Colonic mucosa (tissue), 4 donors: ENCODE measurements around the gene CYP11A1. TPM values are rescaled to one million over a fixed set of nuclear protein-coding genes. Genes with fewer than 3 reads are reported as not detected.

ENCODE experiments used
- DNase-seq: peaks from one replicate; pipeline ENCODE4 v3.0.0-alpha.2; 2020
- H3K27ac ChIP-seq: fragments of 200-600 bp; one replicate; pipeline ENCODE4 v1.8.0; 2021
- H3K27me3 ChIP-seq: fragments of 200-600 bp; one replicate; pipeline ENCODE4 v1.8.0; 2021
- H3K36me3 ChIP-seq: fragments of 200-600 bp; one replicate; pipeline ENCODE4 v1.8.0; 2021
- H3K4me1 ChIP-seq: fragments of 200-600 bp; one replicate; pipeline ENCODE4 v1.8.0; 2021; ENCODE audit warnings: mild to moderate bottlenecking
- H3K4me3 ChIP-seq: fragments of 200-600 bp; one replicate; pipeline ENCODE4 v1.8.0; 2021
- H3K9ac ChIP-seq, 2 donors: one replicate each; pipeline ENCODE4 v1.7.0; 2013; ENCODE audit warnings: control low read depth in 2 of 2, low read depth in 2 of 2, low read length in 2 of 2
- H3K9me3 ChIP-seq: fragments of 200-600 bp; one replicate; pipeline ENCODE4 v1.8.0; 2021
- intact Hi-C: fragments of 100-400 bp; cut with DNase I; formaldehyde crosslinking; loops from one replicate; pipeline ENCODE4 v1.14.1; 2022
- total RNA-seq, 2 donors: library from RNA; stranded (reverse); fragmentation: NEBNext Ultra II Directional in 1 of 2; extraction: Animal tissue kit (Norgen Biotek cat#: 25700) in 1 of 2; gene quantifications; one replicate each; pipeline ENCODE4 v1.2.1, GENCODE V29; 2021
- TF ChIP-seq, protein P1 (sequence below): fragments of 200-600 bp; IDR thresholded peaks from one replicate; pipeline ENCODE4 v1.8.0; 2022; ENCODE audit warnings: antibody characterized with exemption, mild to moderate bottlenecking
- donor health status: healthy.
- donor health status: DM: no; HTN: no; CAD: no.
- donor health status: DM: no; HTN: no; CAD: no.

Gene CYP11A1
- total RNA-seq, 2 donors from 2014 or later: 1.3 TPM; not detected in 1

DNA sequence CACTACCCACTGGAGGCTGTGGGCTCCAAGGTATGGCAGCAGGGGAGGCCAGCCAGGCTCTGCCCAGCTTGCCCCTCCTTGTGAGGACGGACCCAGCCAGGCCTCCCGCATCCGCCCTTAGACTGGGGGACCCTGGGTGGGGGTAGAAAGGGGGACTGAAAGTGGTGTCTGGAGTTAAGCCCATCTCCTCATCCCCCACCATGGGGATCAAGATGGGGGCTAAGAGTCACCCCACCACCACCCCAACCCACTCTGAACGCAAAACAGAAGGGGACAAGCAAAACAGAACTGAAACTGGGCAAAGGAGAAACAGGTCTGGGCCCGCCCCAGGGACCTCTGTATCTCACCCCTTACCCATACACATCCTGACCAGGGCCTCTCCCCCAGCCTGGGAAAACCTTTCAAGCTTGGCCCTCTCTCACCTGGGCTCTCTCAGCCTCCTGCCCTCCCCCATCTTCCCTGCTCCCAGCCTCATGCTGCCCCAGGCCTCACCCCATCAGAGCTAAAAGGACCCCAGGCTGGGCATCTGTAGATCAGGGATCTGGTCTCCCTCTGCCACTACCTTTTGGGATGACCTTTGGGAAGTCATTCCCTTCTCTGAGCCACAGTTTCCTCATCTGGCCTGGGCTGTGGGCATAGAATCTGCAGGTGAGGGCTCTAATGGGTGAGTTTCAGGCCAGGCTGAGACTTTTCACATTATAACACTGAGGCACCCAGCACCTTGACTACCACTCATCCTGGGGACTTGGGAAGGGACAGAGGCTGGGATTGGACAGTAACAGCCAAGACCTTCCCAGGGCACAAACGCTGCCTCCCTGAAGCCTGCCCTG lies 30.0 kb upstream of the CYP11A1 start:
- TF ChIP-seq, protein P1, sequence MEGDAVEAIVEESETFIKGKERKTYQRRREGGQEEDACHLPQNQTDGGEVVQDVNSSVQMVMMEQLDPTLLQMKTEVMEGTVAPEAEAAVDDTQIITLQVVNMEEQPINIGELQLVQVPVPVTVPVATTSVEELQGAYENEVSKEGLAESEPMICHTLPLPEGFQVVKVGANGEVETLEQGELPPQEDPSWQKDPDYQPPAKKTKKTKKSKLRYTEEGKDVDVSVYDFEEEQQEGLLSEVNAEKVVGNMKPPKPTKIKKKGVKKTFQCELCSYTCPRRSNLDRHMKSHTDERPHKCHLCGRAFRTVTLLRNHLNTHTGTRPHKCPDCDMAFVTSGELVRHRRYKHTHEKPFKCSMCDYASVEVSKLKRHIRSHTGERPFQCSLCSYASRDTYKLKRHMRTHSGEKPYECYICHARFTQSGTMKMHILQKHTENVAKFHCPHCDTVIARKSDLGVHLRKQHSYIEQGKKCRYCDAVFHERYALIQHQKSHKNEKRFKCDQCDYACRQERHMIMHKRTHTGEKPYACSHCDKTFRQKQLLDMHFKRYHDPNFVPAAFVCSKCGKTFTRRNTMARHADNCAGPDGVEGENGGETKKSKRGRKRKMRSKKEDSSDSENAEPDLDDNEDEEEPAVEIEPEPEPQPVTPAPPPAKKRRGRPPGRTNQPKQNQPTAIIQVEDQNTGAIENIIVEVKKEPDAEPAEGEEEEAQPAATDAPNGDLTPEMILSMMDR: no peak

DNA sequence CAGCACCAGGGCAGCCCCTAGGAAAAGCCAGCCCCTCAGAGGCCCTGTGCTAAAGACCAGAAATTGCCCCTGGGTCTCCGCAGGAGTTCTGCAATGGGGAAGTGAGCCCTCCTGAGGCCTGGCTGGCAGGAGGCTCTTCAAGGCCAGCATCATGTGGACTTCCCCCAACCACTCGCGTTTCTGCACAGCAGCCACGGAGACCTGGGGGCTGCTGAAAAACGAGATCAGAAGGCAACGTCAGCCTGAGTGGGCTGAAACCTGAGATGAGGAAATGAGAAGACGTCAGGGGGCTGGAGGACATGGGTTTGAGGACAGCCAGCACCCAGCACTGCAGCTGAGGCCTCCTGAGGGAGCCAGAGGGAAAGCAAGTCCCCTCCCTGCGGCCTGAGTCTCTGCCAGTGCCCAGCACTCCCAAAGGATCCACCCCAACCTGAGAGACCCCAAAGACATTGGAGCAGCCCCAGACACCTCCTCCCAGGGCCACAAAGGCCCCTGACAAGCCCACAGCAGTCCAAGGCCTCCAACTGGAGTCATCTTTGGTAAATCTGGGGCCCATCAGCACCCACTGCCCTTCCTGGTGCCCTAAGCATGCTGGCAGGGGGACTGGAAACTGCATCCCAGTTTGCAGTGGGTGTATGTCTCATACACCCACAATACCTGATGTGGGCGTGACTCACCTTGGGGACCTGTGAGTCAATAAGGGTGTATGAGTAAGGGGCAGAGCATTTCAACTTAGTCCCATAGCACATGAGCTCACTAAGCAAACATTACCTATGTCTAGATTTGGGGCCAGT lies 29.2 kb upstream of the CYP11A1 start:
- no peak overlapping the region for H3K27ac ChIP-seq
- intact Hi-C loops: no loop called here
- no peak for DNase-seq

More for the DNA sequence above, 30.0 kb upstream of the CYP11A1 start:
- H3K4me3 ChIP-seq: no peak overlapping the region
- no peak overlapping the region for H3K9ac ChIP-seq
- intact Hi-C loops: no loop called here
- H3K27ac ChIP-seq: no peak overlapping the region
- no peaks in the 10 kb centered on the region for H3K27me3 ChIP-seq
- no peaks in the 10 kb centered on the region for H3K9me3 ChIP-seq
- no peaks in the 10 kb centered on the region for H3K36me3 ChIP-seq
- no peaks in the 10 kb centered on the region for H3K4me1 ChIP-seq
- DNase-seq: no peak

DNA sequence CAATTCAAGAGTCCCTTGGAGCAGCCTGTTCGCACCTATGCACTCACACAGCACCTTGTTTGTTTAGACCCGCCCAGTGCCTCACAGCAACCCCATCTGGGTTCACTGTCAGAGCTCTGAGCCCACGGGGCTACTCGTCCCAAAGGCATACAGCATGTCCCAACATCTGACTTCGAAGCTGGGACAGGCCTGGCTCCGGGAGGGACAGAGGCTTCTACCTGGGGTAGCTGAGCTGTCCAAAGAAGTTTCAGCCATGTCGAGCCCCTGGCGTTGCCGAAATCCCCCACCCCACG lies 28.6 kb upstream of the CYP11A1 start:
- TF ChIP-seq, protein P1: no peak
- Histone ChIP-seq H3K36me3 (no peaks in the 10 kb centered on the region), H3K4me3 (no peak overlapping the region), H3K9ac (no peak overlapping the region), H3K27me3 (no peaks in the 10 kb centered on the region), H3K4me1 (no peaks in the 10 kb centered on the region), H3K27ac (no peak overlapping the region), H3K9me3 (no peaks in the 10 kb centered on the region)
- no peak for DNase-seq
- intact Hi-C loops: no loop called here

More for the DNA sequence above, 29.2 kb upstream of the CYP11A1 start:
- no peaks in the 10 kb centered on the region for H3K36me3 ChIP-seq
- no peaks in the 10 kb centered on the region for H3K9me3 ChIP-seq
- no peaks in the 10 kb centered on the region for H3K4me1 ChIP-seq
- TF ChIP-seq, protein P1: no peak
- no peak overlapping the region for H3K4me3 ChIP-seq
- H3K9ac ChIP-seq: no peak overlapping the region
- H3K27me3 ChIP-seq: no peaks in the 10 kb centered on the region

DNA sequence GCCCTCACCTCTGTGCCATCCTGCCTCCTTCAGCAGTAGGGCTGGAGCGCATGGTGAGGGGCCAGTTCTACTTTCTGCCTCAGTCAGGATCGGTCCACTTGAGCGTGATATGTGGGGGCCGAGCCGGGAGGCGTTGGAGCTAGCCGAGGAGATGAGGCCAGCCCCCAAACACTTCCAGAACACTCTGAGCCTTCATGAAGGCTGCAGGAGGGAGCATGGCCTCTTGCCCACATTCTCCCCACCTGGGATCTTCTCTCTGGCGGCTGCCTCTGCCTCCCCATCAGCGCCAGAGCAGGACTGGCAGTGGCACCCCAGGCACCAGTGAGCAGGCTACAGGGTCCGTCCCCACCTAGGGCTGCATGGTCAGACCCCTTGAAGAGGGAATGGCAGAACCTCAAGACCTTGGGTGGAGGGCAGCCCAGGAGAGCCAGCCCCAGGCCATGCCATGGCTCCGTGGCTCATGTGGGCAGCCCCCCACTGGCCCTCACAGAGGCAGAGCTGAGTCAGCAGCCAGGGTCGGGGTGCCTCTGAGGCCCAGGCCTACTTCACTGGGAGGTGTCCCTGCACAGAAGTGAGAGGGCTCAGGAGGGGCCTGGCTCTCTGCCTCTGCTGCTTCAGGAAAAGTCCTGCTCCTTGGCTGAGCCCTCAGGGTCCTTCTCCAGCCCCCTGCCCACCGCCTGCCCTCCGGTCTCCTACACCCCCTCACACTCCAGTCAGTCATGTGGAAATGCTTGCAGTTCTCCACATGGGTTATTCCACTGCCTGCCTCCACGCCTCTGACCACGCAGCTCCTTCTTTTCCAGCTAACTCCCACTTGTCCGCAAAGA lies 28.1 kb upstream of the CYP11A1 start:
- no peaks in the 10 kb centered on the region for H3K9me3 ChIP-seq
- no peaks in the 10 kb centered on the region for H3K4me1 ChIP-seq
- H3K27me3 ChIP-seq: no peaks in the 10 kb centered on the region
- no peak overlapping the region for H3K27ac ChIP-seq
- no peak overlapping the region for H3K9ac ChIP-seq
- TF ChIP-seq, protein P1: no peak
- H3K36me3 ChIP-seq: no peaks in the 10 kb centered on the region
- no peak for DNase-seq
- intact Hi-C loops: no loop called here
- H3K4me3 ChIP-seq: no peak overlapping the region

DNA sequence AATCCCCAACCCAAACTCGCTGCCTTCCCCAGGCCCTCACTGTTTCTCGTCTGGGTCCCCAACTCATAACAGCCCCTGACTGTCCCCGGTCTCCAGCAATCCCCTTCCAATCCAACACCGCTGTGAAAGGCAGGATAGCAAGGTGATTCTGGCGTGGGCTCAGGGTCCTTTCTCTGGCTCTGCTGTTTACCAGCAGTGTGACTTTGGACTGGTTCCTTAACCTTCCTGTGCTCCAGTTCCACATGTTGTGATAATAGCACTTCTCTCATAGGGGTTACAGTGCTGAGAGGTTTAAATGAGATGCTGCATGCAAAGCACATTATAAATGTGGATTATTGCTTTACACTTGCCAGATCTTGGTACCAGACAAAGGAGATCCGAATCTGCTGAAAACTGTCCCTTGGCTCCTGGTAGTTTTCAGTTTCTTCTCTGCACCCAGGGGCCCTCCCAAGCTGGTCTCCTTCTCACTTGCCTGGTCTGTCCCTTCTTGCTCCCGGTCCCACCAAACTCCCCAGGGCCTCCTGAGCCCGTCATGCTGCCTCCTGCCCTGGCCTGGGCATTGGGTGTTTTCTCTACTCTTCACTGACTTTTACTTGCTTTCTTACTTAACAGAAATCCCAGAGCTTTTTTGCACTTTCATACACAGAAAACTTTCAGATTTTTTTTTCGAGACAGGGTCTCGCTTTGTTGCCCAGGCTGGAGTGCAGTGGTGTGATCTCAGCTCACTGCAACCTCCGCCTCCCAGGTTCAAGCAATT lies 26.8 kb upstream of the CYP11A1 start:
- H3K9ac ChIP-seq: no peak overlapping the region
- H3K4me3 ChIP-seq: no peak overlapping the region
- H3K27ac ChIP-seq: no peak overlapping the region
- no peaks in the 10 kb centered on the region for H3K4me1 ChIP-seq
- no peaks in the 10 kb centered on the region for H3K27me3 ChIP-seq
- TF ChIP-seq, protein P1: no peak
- no peaks in the 10 kb centered on the region for H3K9me3 ChIP-seq
- no peak for DNase-seq
- intact Hi-C loops: no loop called here
- no peaks in the 10 kb centered on the region for H3K36me3 ChIP-seq
